HepG2 (cell line): Measurements from ENCODE around the gene SALL2.

Source experiments
- FOSL1 ChIP-seq: sonication (generic); formaldehyde crosslinking; IDR thresholded peaks from 2 replicates; pipeline ENCODE4 v1.9.0; 2021; ENCODE audit warnings: missing genetic modification reagents, borderline replicate concordance
- MAX ChIP-seq: IDR thresholded peaks from 2 replicates; pipeline ENCODE4 v1.6.1; 2012; ENCODE audit warnings: inconsistent platforms

GRCh38 chr14:21535545-21536417 lies 9.6 kb upstream of the SALL2 start:
- TF ChIP-seq FOSL1 (CRISPR knock-in tag) (no peak), MAX (no peak)
